NT2/D1 (cell line): ENCODE results near the gene NUAK1.

ENCODE experiments used
- DNase-seq: peaks from one replicate; pipeline ENCODE4 v3.0.0-alpha.2; 2011; ENCODE audit warnings: low read depth, low spot score
- H3K27me3 ChIP-seq: 2 replicates; pipeline ENCODE4 v1.6.0; 2011; ENCODE audit warnings: mild to moderate bottlenecking; ENCODE audit not compliant: insufficient read length, insufficient read depth
- H3K36me3 ChIP-seq: 2 replicates; pipeline ENCODE4 v1.6.1; 2011; ENCODE audit warnings: mild to moderate bottlenecking, low read length, mixed read lengths; ENCODE audit not compliant: insufficient read depth, insufficient read length
- H3K4me1 ChIP-seq: 2 replicates; pipeline ENCODE4 v1.5.1; 2011; ENCODE audit not compliant: insufficient read depth, insufficient read length
- H3K4me3 ChIP-seq: 2 replicates; pipeline ENCODE4 v1.5.1; 2011; ENCODE audit warnings: low read depth; ENCODE audit not compliant: insufficient read length
- H3K9ac ChIP-seq: 2 replicates; pipeline ENCODE4 v1.6.0; 2011; ENCODE audit warnings: low read depth; ENCODE audit not compliant: insufficient read length
- H3K9me3 ChIP-seq: 2 replicates; pipeline ENCODE4 v1.5.1; 2011; ENCODE audit warnings: mild to moderate bottlenecking, low read length; ENCODE audit not compliant: insufficient read depth
- SUZ12 ChIP-seq: IDR thresholded peaks from 2 replicates; pipeline ENCODE4 v1.6.1; 2011; ENCODE audit not compliant: insufficient read length, insufficient read depth; ENCODE audit errors: extremely low read depth
- YY1 ChIP-seq: IDR thresholded peaks from 2 replicates; pipeline ENCODE4 v1.6.1; 2011; ENCODE audit not compliant: insufficient read length, insufficient read depth
- ZNF274 ChIP-seq: IDR thresholded peaks from 2 replicates; pipeline ENCODE4 v1.6.1; 2011; ENCODE audit warnings: mild to moderate bottlenecking, low read depth, low read length

NUAK1 gene

DNA sequence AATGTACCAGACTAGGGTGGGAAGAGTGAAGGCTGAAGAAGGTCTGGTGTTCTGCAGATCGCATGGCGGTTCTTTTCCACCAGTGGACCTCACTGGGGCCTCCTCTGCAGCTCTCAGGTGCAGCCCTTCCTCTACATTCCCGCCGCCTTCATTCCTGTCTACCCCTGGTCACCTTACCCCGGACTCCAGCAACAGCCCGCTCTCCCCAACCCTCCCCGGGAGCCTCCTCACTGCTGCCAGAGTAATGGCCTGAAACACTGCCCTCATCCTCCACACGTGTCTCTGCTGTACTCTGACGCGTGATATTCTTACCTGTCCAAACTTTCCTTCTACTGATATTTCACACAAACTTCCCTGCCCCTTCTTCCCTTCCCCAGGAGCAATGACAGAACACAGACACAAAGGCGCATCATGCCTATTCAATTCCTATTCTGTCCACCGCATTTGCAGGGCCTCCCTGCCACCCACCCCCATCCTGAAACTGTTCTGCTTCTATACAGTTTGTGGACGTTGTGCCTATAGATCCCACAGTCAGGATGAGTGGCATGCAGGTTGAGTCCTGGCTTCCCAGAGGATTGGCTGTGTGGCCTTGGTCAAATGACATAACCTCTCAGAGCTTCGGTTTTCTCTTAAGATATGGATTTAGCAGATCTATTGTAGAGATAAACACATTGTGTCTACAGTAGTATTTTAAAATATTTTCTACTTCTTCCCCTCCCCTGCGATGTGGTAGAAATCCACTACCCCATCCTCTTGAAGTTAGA is 1.7 kb upstream of the NUAK1 start:
- Histone ChIP-seq H3K9me3 (no peaks in the 10 kb centered on the region), H3K27me3 (no peaks in the 10 kb centered on the region), H3K4me1 (peaks cover 5% of the 10 kb centered on the region), H3K9ac (peak overlapping the region; percentile 99), H3K36me3 (peaks cover 38% of the 10 kb centered on the region), H3K4me3 (peak overlapping the region; percentile 89)
- no peak for DNase-seq
- TF ChIP-seq SUZ12 (no peak), ZNF274 (no peak), YY1 (no peak)

DNA sequence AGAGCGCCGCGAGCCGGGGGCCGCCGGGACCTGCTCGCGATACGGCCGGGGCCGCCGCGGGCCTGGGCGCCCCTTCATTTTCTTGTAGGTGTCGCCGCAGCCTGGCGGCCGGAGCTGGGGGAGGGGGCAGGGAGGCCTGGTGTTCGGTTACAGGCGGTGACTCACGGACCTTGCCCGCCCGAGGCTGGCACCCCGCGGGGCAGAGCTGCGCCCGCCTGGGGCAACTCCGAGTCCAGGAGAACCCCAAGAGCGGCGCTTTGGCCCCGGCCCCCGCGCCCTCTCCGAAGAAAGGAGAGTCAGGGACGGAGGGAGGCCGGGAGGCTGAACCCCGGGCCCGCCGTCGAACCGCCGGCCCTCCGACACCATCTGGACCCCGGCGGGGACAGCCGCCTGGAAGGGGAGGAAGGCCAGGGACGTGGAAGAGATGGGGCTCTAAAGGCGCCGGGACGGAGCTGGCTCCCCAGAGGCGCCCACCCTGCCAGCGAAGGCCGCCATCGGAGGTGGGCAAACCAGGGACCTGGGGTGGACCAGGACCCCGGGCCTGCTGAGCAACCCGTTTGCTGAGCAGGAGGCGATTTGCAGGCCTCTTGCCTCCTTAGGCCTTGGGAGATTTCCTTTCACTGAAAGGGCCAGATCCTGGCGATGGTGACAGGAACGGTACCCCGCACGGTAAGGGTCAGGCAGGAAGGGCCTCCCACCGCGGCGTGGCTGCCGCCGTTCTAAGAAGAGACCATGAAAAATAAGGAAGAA is 843 bp upstream of the NUAK1 start:
- peaks cover 5% of the 10 kb centered on the region for H3K4me1 ChIP-seq
- H3K36me3 ChIP-seq: peaks cover 45% of the 10 kb centered on the region
- H3K9me3 ChIP-seq: no peaks in the 10 kb centered on the region
- peak overlapping the region; percentile 89 for H3K4me3 ChIP-seq
- peak overlapping the region; percentile 99 for H3K9ac ChIP-seq
- no peaks in the 10 kb centered on the region for H3K27me3 ChIP-seq
- TF ChIP-seq YY1: no peak
- no peak for TF ChIP-seq SUZ12
- no peak for TF ChIP-seq ZNF274
- peak; percentile 83 for DNase-seq

- Histone ChIP-seq H3K36me3 (peaks cover 48% of the 10 kb centered on the region), H3K4me1 (peaks cover 11% of the 10 kb centered on the region), H3K9me3 (no peaks in the 10 kb centered on the region), H3K27me3 (no peaks in the 10 kb centered on the region), H3K4me3 (peak overlapping the region; percentile 89), H3K9ac (peak overlapping the region; percentile 99)
- DNase-seq: no peak
- TF ChIP-seq SUZ12 (no peak), YY1 (no peak), ZNF274 (no peak)
Observed at GRCh38 chr12:106138357-106138632, 459 bp downstream of the NUAK1 start.

DNA sequence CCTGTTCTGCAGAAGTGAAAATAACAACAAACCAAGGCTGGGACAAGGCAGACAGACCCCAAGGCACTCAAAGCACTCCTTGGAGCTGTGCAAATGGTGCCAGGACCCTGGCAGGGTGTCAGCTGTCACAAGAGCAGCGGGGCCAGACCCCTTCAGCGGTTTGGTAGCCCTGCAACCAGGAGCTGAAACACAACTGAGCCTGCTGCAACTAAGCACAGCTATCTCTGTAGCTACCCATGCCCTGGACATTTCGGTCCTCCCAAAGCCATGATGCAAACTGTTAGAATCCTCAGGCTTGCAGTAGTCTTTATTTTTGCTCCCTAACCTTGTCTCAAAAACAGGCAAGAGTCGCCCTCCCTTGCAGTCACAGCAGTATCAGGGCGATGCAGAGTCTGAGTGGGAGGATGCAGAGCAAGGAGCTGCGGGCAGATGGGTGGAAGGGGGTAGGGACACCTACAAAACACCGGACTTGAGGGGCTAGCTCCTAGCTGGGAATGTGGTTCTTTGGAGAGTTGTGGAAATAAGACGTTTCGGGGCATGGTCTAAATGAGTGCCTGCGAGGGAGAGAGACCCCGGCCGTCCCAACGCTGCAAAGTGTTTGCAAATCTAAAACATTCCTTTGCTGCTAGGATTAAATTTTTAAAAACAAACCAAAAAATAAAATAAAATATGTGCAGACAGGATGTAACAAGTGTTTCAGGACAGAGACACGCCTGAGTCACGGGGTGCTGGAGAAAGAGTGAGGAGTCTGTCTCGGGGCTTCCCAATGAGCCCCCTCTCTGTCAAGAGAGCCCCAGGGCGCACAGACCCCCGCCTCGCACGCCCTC is 1.0 kb downstream of the NUAK1 start:
- no peaks in the 10 kb centered on the region for H3K9me3 ChIP-seq
- peak overlapping the region; percentile 99 for H3K9ac ChIP-seq
- no peak for DNase-seq
- peaks cover 8% of the 10 kb centered on the region for H3K4me1 ChIP-seq
- peaks cover 45% of the 10 kb centered on the region for H3K36me3 ChIP-seq
- peak overlapping the region; percentile 89 for H3K4me3 ChIP-seq
- TF ChIP-seq ZNF274 (no peak), SUZ12 (no peak), YY1 (no peak)
- H3K27me3 ChIP-seq: no peaks in the 10 kb centered on the region

DNA sequence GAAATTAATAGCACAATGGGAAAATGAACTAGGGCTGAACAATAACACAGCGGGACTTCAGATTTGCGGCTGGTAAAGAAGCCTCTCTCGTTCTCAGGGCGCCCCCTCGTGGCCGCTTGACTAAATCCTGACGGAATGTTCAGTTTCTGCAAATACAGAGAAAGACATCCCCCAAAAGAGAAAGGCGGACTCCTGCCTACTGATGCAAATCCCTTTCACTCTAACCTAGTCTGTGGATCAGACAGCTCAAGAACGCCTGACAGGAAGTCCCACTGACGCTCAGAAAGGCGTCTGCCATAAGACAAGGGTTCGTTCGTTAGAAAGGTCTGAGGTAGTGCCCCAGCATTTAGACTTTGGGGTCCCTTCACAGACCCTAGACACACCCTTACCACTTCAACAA is 2.5 kb downstream of the NUAK1 start:
- peak; percentile 90 for DNase-seq
- no peaks in the 10 kb centered on the region for H3K27me3 ChIP-seq
- TF ChIP-seq SUZ12: no peak
- no peak for TF ChIP-seq YY1
- TF ChIP-seq ZNF274: no peak
- peak overlapping the region; percentile 29 for H3K4me3 ChIP-seq
- H3K9me3 ChIP-seq: no peaks in the 10 kb centered on the region
- H3K4me1 ChIP-seq: peaks cover 7% of the 10 kb centered on the region
- peak overlapping the region; percentile 65 for H3K9ac ChIP-seq
- peaks cover 41% of the 10 kb centered on the region for H3K36me3 ChIP-seq

GRCh38 chr12:106135781-106136180 is 3.0 kb downstream of the NUAK1 start:
- TF ChIP-seq SUZ12 (no peak), ZNF274 (no peak), YY1 (no peak)
- Histone ChIP-seq H3K4me3 (peak overlapping the region; percentile 0), H3K4me1 (peaks cover 8% of the 10 kb centered on the region), H3K36me3 (peaks cover 37% of the 10 kb centered on the region), H3K9ac (peak overlapping the region; percentile 36), H3K9me3 (no peaks in the 10 kb centered on the region), H3K27me3 (no peaks in the 10 kb centered on the region)
- DNase-seq: no peak
